ENCODE measurements around the gene SPRR2D.
"Not testable (repeated sequence)": the region's sequence is repeated elsewhere in the genome, so short reads cannot be mapped to it uniquely, and the experiment has no call there.

- TF ChIP-seq CTCF, POLR2A, POLR2AphosphoS5 (IDR thresholded peaks at IDR 0.05): not testable (repeated sequence)
These were observed 19.1 kb downstream of the SPRR2D start for GRCh38 chr1:153021829-153022228.

Data from prostate gland (tissue), 2 donors.